Activated CD8-positive, alpha-beta T cell treated with anti-CD3 and anti-CD28 coated beads, Interleukin-2, amount 10 ng/mL, durations not matched to agents 7 days and 5 days (primary cell): Measurements from ENCODE around the gene CCDC32. TPM values are rescaled to one million over a fixed set of nuclear protein-coding genes. Genes with fewer than 3 reads are reported as not detected.

Source experiments
- ATAC-seq: fragments of 150-1000 bp; cut with Tn5 transposase; one replicate; pipeline ENCODE4 v1.10.0; 2021; ENCODE audit warnings: moderate library complexity
- CTCF ChIA-PET: fragments of 350-600 bp; sonication (Branson Sonifier 250); formaldehyde crosslinking; loops from one replicate; lab custom pipeline; 2021; ENCODE audit warnings: antibody characterized with exemption; lab: Charles Lee
- POLR2A ChIA-PET: fragments of 350-600 bp; sonication (Branson Sonifier 250); formaldehyde crosslinking; loops from one replicate; lab custom pipeline; 2021; ENCODE audit warnings: antibody characterized with exemption; lab: Charles Lee
- DNase-seq: peaks from one replicate; pipeline ENCODE4 v3.0.0-alpha.2; 2020
- H3K27ac Mint-ChIP-seq: one replicate; pipeline ENCODE4 v1.8.0; 2021; ENCODE audit warnings: mild to moderate bottlenecking, mixed read lengths
- H3K27me3 Mint-ChIP-seq: one replicate; pipeline ENCODE4 v1.8.0; 2021; ENCODE audit warnings: low read depth, mixed read lengths
- H3K36me3 Mint-ChIP-seq: one replicate; pipeline ENCODE4 v1.8.0; 2021; ENCODE audit warnings: low read depth, mixed read lengths
- H3K4me1 Mint-ChIP-seq: one replicate; pipeline ENCODE4 v1.8.0; 2021; ENCODE audit warnings: low read depth, mixed read lengths
- H3K4me3 Mint-ChIP-seq: one replicate; pipeline ENCODE4 v1.8.0; 2021; ENCODE audit warnings: mild to moderate bottlenecking, mixed read lengths
- H3K9me3 Mint-ChIP-seq: one replicate; pipeline ENCODE4 v1.8.0; 2022; ENCODE audit warnings: mixed read lengths; ENCODE audit not compliant: insufficient read depth
- total RNA-seq, 2 experiments: library from RNA; stranded (reverse); gene quantifications; one replicate each; pipeline ENCODE4 v1.2.3, GENCODE V29; 2021

Gene CCDC32
- total RNA-seq, 2 experiments from 2014 or later: 24.7 to 27.0 TPM

GRCh38 chr15:40569129-40569953 is 4.5 kb upstream of the CCDC32 start, which contains the start of gene RPUSD2:
Gene RPUSD2, plus strand, starts transcription at chr15:40569299. Its CDS starts 39 bp downstream, at chr15:40569338.
- H3K4me3 Mint-ChIP-seq: peak within 1 kb of the TSS; percentile 97
- POLR2A ChIA-PET: interaction anchor here (0.5 to 1.8 kb wide), 17 partner anchors 9 to 320 kb away, joined by 3 to 20 read pairs (median 4); partner anchors contain the start of genes KNL1 and RAD51
- H3K27ac Mint-ChIP-seq: peak within 1 kb of the TSS; percentile 99
- no peaks in the 10 kb centered on the region for H3K27me3 Mint-ChIP-seq
- ATAC-seq (peak; percentile 69), DNase-seq (peak; percentile 96)
- CTCF ChIA-PET: interaction anchor here (1.0 to 1.8 kb wide), 6 partner anchors 20 to 325 kb away, joined by 3 to 30 read pairs (median 4); partner anchors contain the start of gene VPS18
- H3K36me3 Mint-ChIP-seq: peaks cover 22% of the 10 kb centered on the region
- H3K9me3 Mint-ChIP-seq: no peaks in the 10 kb centered on the region
- H3K4me1 Mint-ChIP-seq: peaks cover 49% of the 10 kb centered on the region

- Mint-ChIP-seq H3K4me1 (peaks cover 57% of the 10 kb centered on the region), H3K4me3 (no peak overlapping the region), H3K9me3 (no peaks in the 10 kb centered on the region), H3K27ac (no peak overlapping the region), H3K36me3 (peaks cover 7% of the 10 kb centered on the region), H3K27me3 (no peaks in the 10 kb centered on the region)
- ATAC-seq (no peak), DNase-seq (peak; percentile 30)
- ChIA-PET CTCF (interaction anchor here (0.8 to 1.4 kb wide), 3 partner anchors 22 to 128 kb away, joined by 3 to 4 read pairs (median 4); partner anchors contain the start of gene RAD51), POLR2A (no interaction called here)
Measured at GRCh38 chr15:40567111-40567510, 2.3 kb upstream of the CCDC32 start.

DNA sequence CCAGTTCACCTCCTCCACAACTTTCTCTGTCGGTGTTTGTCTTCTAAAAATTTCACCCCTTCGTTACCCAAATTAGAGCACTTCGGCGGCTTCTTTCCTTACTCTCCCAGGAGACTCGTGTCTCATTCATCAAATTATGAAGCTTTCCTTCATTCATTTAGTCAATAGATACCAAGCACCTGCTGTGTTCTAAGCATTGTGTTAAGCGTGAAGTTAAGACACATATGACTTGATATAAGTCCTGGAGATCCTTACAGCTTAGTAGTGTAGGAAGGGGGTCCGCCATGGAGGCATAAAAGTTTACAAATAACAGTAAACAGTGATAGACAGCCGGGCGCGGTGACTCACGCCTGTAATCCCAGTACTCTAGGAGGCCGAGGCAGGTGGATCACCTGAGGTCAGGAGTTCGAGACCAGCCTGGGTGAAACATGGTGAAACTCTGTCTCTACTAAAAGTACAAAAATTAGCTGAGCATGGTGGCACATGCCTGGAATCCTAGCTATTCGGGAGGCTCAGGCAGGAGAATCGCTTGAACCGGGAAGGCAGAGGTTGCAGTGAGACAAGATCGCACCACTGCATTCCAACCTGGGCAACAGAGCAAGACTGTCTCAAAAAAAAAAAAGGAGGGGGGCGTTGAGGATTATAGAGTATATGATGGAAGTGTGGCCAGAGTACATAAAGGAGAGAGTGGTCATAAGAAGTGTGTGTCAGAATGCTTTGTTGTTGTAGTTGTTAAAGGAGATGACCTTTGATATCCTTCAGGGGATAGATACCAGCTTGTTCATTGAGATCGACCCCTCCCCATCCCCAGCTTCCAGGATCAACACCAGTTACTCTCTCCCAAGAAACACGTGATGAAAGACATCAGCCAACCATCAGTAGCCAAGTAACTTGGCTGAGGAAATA is 744 bp upstream of the CCDC32 start:
- no peak for DNase-seq
- peak overlapping the region; percentile 96 for H3K4me3 Mint-ChIP-seq
- POLR2A ChIA-PET: interaction anchor here (0.6 to 2.0 kb wide), 6 partner anchors 28 to 526 kb away, joined by 3 to 9 read pairs (median 4); partner anchors contain the start of genes KNL1, RAD51 and SRP14

DNA sequence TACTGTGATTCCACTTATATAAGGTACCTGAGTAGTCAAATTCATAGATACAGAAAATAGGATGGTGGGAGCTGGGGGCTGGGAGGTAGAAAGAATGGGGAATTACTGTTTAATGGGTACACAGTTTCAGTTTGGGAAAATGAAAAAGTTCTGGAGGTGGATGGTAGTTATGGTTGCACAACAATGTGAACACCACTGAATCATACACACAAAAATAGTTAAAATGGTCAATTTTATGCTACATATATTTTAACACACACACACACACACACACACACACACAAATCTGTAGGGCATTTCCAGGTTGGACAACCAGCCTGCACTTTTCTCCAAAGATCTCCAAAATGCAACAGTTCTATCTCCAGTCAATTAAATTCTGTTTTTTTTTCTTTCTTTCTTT is 1.4 kb downstream of the CCDC32 start:
- ChIA-PET CTCF (interaction anchor here (0.6 to 3.6 kb wide), 2 partner anchors 26 to 326 kb away, joined by 5 to 17 read pairs; no protein-coding TSS in a partner anchor), POLR2A (no interaction called here)
- H3K9me3 Mint-ChIP-seq: no peaks in the 10 kb centered on the region
- H3K27ac Mint-ChIP-seq: no peak overlapping the region
- DNase-seq (no peak), ATAC-seq (no peak)
- peaks cover 42% of the 10 kb centered on the region for H3K4me1 Mint-ChIP-seq
- peak overlapping the region; percentile 96 for H3K4me3 Mint-ChIP-seq
- H3K27me3 Mint-ChIP-seq: no peaks in the 10 kb centered on the region
- peaks cover 9% of the 10 kb centered on the region for H3K36me3 Mint-ChIP-seq

More for the DNA sequence above, 744 bp upstream of the CCDC32 start:
- H3K36me3 Mint-ChIP-seq: peaks cover 9% of the 10 kb centered on the region
- no peaks in the 10 kb centered on the region for H3K27me3 Mint-ChIP-seq
- no peak for ATAC-seq
- CTCF ChIA-PET: interaction anchor here (0.6 to 3.6 kb wide), 10 partner anchors 10 to 294 kb away, joined by 3 to 17 read pairs (median 3); partner anchors contain the start of gene KNL1
- peak overlapping the region; percentile 97 for H3K27ac Mint-ChIP-seq
- peaks cover 51% of the 10 kb centered on the region for H3K4me1 Mint-ChIP-seq
- H3K9me3 Mint-ChIP-seq: no peaks in the 10 kb centered on the region

DNA sequence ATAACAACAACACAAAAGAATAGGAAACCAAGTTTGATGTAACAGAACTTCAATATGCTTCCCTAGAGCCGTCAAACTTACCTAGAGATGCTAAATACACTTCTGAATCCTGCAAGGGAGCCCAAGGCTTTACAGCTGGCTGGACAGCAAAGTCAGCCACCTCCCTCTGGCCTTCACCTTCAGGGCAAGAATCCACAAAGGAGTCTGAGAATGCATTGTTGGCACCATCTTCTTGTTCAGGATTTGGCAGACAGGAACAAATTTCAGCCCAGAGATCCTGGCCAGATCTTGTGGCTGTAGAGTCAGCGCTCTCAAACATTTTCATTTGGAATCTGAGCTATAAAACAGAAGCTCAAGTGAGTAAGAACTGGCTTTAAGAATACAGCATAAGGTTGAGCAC is 2.2 kb downstream of the CCDC32 start:
- Mint-ChIP-seq H3K36me3 (peaks cover 9% of the 10 kb centered on the region), H3K27me3 (no peaks in the 10 kb centered on the region), H3K4me3 (no peak overlapping the region), H3K4me1 (peaks cover 39% of the 10 kb centered on the region), H3K9me3 (no peaks in the 10 kb centered on the region), H3K27ac (no peak overlapping the region)
- no peak for ATAC-seq
- no peak for DNase-seq
- CTCF ChIA-PET: interaction anchor here (0.6 to 3.6 kb wide), 2 partner anchors 27 to 327 kb away, joined by 5 to 17 read pairs; no protein-coding TSS in a partner anchor
- POLR2A ChIA-PET: no interaction called here

GRCh38 chr15:40558952-40559742 is 5.7 kb downstream of the CCDC32 start:
- ChIA-PET CTCF (interaction anchor here (1.0 to 1.3 kb wide), 3 partner anchors 31 to 53 kb away, joined by 3 to 4 read pairs (median 3); no protein-coding TSS in a partner anchor), POLR2A (no interaction called here)

GRCh38 chr15:40555876-40556275 is 9.0 kb downstream of the CCDC32 start:
- ChIA-PET POLR2A (no interaction called here), CTCF (no interaction called here)
- Mint-ChIP-seq H3K27me3 (no peaks in the 10 kb centered on the region), H3K36me3 (peaks cover 21% of the 10 kb centered on the region), H3K27ac (no peak overlapping the region), H3K4me3 (no peak overlapping the region), H3K4me1 (peaks cover 2% of the 10 kb centered on the region), H3K9me3 (no peaks in the 10 kb centered on the region)
- no peak for ATAC-seq
- DNase-seq: no peak

More at GRCh38 chr15:40558952-40559742, 5.7 kb downstream of the CCDC32 start:
- H3K27me3 Mint-ChIP-seq: no peaks in the 10 kb centered on the region
- DNase-seq (no peak), ATAC-seq (no peak)
- peaks cover 25% of the 10 kb centered on the region for H3K36me3 Mint-ChIP-seq
- no peak overlapping the region for H3K27ac Mint-ChIP-seq
- H3K4me1 Mint-ChIP-seq: peaks cover 14% of the 10 kb centered on the region
- H3K4me3 Mint-ChIP-seq: no peak overlapping the region
- no peaks in the 10 kb centered on the region for H3K9me3 Mint-ChIP-seq

GRCh38 chr15:40554161-40554525 is 10.7 kb downstream of the CCDC32 start:
- Mint-ChIP-seq H3K4me1 (peaks cover 2% of the 10 kb centered on the region), H3K27me3 (no peaks in the 10 kb centered on the region), H3K27ac (no peak overlapping the region), H3K9me3 (no peaks in the 10 kb centered on the region), H3K4me3 (no peak overlapping the region), H3K36me3 (peaks cover 24% of the 10 kb centered on the region)
- ChIA-PET POLR2A (interaction anchor here (0.6 to 1.0 kb wide), 3 partner anchors 10 to 232 kb away, joined by 3 to 4 read pairs (median 3); no protein-coding TSS in a partner anchor), CTCF (interaction anchor here (1.3 kb wide), 1 partner anchor 10 kb away, joined by 3 read pairs; the partner anchor contains the start of gene CCDC32)
- DNase-seq (no peak), ATAC-seq (no peak)

- no peaks in the 10 kb centered on the region for H3K27me3 Mint-ChIP-seq
- ATAC-seq (no peak), DNase-seq (no peak)
- H3K9me3 Mint-ChIP-seq: no peaks in the 10 kb centered on the region
- H3K27ac Mint-ChIP-seq: no peak overlapping the region
- peaks cover 11% of the 10 kb centered on the region for H3K36me3 Mint-ChIP-seq
- ChIA-PET POLR2A (no interaction called here), CTCF (no interaction called here)
- no peak overlapping the region for H3K4me3 Mint-ChIP-seq
- H3K4me1 Mint-ChIP-seq: no peaks in the 10 kb centered on the region
Measured at GRCh38 chr15:40550341-40551037, 14.4 kb downstream of the CCDC32 start.

DNA sequence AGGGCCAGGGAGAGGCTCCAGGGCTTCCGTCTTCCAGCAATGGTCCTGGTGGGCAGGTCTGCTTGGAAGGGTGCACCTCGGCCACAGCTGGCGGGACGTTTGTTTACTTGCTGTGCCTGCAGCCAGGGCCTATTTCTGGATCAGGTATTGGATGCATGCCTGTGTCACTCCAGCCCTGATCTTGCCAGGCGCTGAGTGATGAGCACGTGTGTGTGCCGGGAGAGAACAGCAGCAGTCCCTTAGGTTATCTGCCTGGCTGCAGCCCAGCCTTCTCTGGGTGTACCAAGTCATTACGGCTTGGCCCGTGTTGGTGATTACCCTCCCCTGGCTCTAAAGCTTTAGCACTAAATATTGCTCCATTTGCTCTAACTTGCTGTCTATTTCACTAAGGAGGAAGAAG is 14.9 kb downstream of the CCDC32 start:
- no peak for DNase-seq
- Mint-ChIP-seq H3K4me1 (no peaks in the 10 kb centered on the region), H3K4me3 (no peak overlapping the region), H3K9me3 (no peaks in the 10 kb centered on the region), H3K27ac (no peak overlapping the region), H3K36me3 (peaks cover 10% of the 10 kb centered on the region), H3K27me3 (no peaks in the 10 kb centered on the region)
- POLR2A ChIA-PET: no interaction called here
- ATAC-seq: no peak
- CTCF ChIA-PET: no interaction called here
